GM23338 (cell line): ENCODE data around the gene DMRTB1. TPM values are rescaled to one million over a fixed set of nuclear protein-coding genes. Genes with fewer than 3 reads are reported as not detected.

Experiments used
- ATAC-seq: fragments of 200-7000 bp; cut with Tn5 transposase; 3 replicates; pipeline ENCODE4 v1.9.1; 2020
- DNase-seq: peaks from one replicate; pipeline ENCODE4 v3.0.0-alpha.2; 2015; ENCODE audit warnings: low spot score
- H2AFZ ChIP-seq: fragments of 200-600 bp; sonication (generic); 2 replicates; pipeline ENCODE4 v1.8.0; 2016; ENCODE audit warnings: antibody characterized with exemption, mild to moderate bottlenecking, moderate library complexity
- H3F3A ChIP-seq: fragments of 200-600 bp; sonication (generic); replicated peaks from 2 replicates; pipeline ENCODE4 v1.8.0; 2017; ENCODE audit warnings: antibody characterized with exemption, mixed run types, low read depth
- H3K27ac ChIP-seq: fragments of 200-600 bp; sonication (generic); 2 replicates; pipeline ENCODE4 v1.6.1; 2016; ENCODE audit warnings: low read depth
- H3K27me3 ChIP-seq: fragments of 200-600 bp; sonication (generic); 2 replicates; pipeline ENCODE4 v1.8.0; 2016; ENCODE audit warnings: mild to moderate bottlenecking, mixed run types, moderate library complexity; ENCODE audit not compliant: insufficient read depth
- H3K36me3 ChIP-seq: fragments of 200-600 bp; sonication (generic); 2 replicates; pipeline ENCODE4 v1.8.0; 2016; ENCODE audit warnings: mild to moderate bottlenecking; ENCODE audit not compliant: insufficient read depth
- H3K4me1 ChIP-seq: fragments of 200-600 bp; sonication (generic); 2 replicates; pipeline ENCODE4 v1.8.0; 2016; ENCODE audit warnings: mild to moderate bottlenecking, moderate library complexity; ENCODE audit not compliant: insufficient read depth
- H3K4me2 ChIP-seq: fragments of 200-600 bp; sonication (generic); 2 replicates; pipeline ENCODE4 v1.7.1; 2017; ENCODE audit warnings: mixed run types
- H3K4me3 ChIP-seq: fragments of 200-600 bp; sonication (generic); 2 replicates; pipeline ENCODE4 v1.6.1; 2016; ENCODE audit warnings: mixed run types
- H3K79me2 ChIP-seq: fragments of 200-600 bp; sonication (generic); replicated peaks from 2 replicates; pipeline ENCODE4 v1.8.0; 2017; ENCODE audit warnings: mild to moderate bottlenecking; ENCODE audit not compliant: insufficient read depth
- H3K9me2 ChIP-seq: fragments of 200-600 bp; sonication (generic); 2 replicates; pipeline ENCODE4 v1.8.0; 2017; ENCODE audit not compliant: insufficient read depth
- H4K20me1 ChIP-seq: fragments of 200-600 bp; sonication (generic); replicated peaks from 2 replicates; pipeline ENCODE4 v1.8.0; 2017; ENCODE audit warnings: mild to moderate bottlenecking; ENCODE audit not compliant: insufficient read depth
- H3K27ac Mint-ChIP-seq: 2 replicates; pipeline ENCODE4 v1.8.0; 2020; ENCODE audit warnings: inconsistent platforms, mild to moderate bottlenecking, moderate library complexity, mixed read lengths
- H3K27me3 Mint-ChIP-seq: 3 replicates; pipeline ENCODE4 v1.8.0; 2022; ENCODE audit warnings: low read depth, mild to moderate bottlenecking, moderate library complexity, mixed read lengths, inconsistent platforms; ENCODE audit not compliant: insufficient read depth, poor library complexity
- H3K36me3 Mint-ChIP-seq: 3 replicates; pipeline ENCODE4 v1.8.0; 2021; ENCODE audit warnings: low read depth, mild to moderate bottlenecking, inconsistent platforms, moderate library complexity, mixed read lengths
- H3K4me1 Mint-ChIP-seq: 3 replicates; pipeline ENCODE4 v1.8.0; 2020; ENCODE audit warnings: mild to moderate bottlenecking, inconsistent platforms, mixed read lengths
- H3K4me3 Mint-ChIP-seq: 3 replicates; pipeline ENCODE4 v1.8.0; 2021; ENCODE audit warnings: moderate library complexity, mild to moderate bottlenecking, inconsistent platforms, mixed read lengths
- H3K9me3 Mint-ChIP-seq: 3 replicates; pipeline ENCODE4 v1.8.0; 2020; ENCODE audit warnings: moderate library complexity, mild to moderate bottlenecking, inconsistent platforms, mixed read lengths
- CREB1 ChIP-seq: fragments of 250-450 bp; sonication (Bioruptor Pico); IDR thresholded peaks from 2 replicates; pipeline ENCODE4 v1.5.0; 2020; ENCODE audit warnings: low read depth, mild to moderate bottlenecking, moderate library complexity
- CTCF ChIP-seq, 2 experiments: fragments of 200-600 bp in 1 of 2; sonication (generic) in 1 of 2; conservative IDR thresholded peaks; 2 replicates each; pipeline versions ENCODE4 v1.5.1 to v1.6.1; 2016 to 2017; ENCODE audit warnings: antibody characterized with exemption in 2 of 2, low read depth in 2 of 2, mild to moderate bottlenecking in 2 of 2, moderate library complexity in 1 of 2
- EZH2 ChIP-seq: fragments of 200-600 bp; sonication (generic); IDR thresholded peaks from one replicate; pipeline ENCODE4 v1.8.0; 2017; ENCODE audit warnings: antibody characterized with exemption, mild to moderate bottlenecking, low read depth; ENCODE audit not compliant: unreplicated experiment
- EZH2phosphoT487 ChIP-seq: fragments of 200-600 bp; sonication (generic); IDR thresholded peaks from one replicate; pipeline ENCODE4 v1.8.1; 2018; ENCODE audit warnings: antibody characterized with exemption; ENCODE audit not compliant: unreplicated experiment
- JUNB ChIP-seq: IDR thresholded peaks from one replicate; pipeline ENCODE4 v1.6.1; 2016; ENCODE audit warnings: antibody characterized with exemption; ENCODE audit not compliant: unreplicated experiment
- NANOG ChIP-seq: IDR thresholded peaks from 2 replicates; pipeline ENCODE4 v1.6.1; 2016; ENCODE audit warnings: antibody characterized with exemption, borderline replicate concordance
- POLR2AphosphoS5 ChIP-seq: IDR thresholded peaks from 2 replicates; pipeline ENCODE4 v1.6.1; 2016; ENCODE audit warnings: antibody characterized with exemption, low read depth
- STAT1 ChIP-seq: IDR thresholded peaks from one replicate; pipeline ENCODE4 v1.6.1; 2016; ENCODE audit warnings: antibody characterized with exemption; ENCODE audit not compliant: unreplicated experiment
- ZNF114 ChIP-seq: fragments of 250-450 bp; sonication (Bioruptor Pico); IDR thresholded peaks from 2 replicates; pipeline ENCODE4 v1.5.0; 2020; ENCODE audit warnings: mild to moderate bottlenecking, moderate library complexity
- polyA plus RNA-seq: library from polyadenylated mRNA; unstranded; fragments of >200 nt; fragmentation: Nextera tagmentation; extraction: Ambion mirVana; gene quantifications from 2 replicates; pipeline ENCODE4 v1.2.1, GENCODE V29; 2016
- total RNA-seq: library from RNA; depleted of rRNA; stranded (reverse); fragments of >200 nt; shearing (Covaris generic); gene quantifications from 2 replicates; pipeline ENCODE4 v1.2.3, GENCODE V29; 2014
- TF ChIP-seq, protein P1 (sequence below): IDR thresholded peaks from one replicate; pipeline ENCODE4 v1.6.1; 2018; ENCODE audit warnings: antibody characterized with exemption; ENCODE audit not compliant: unreplicated experiment

Gene DMRTB1
- total and polyA plus RNA-seq, 2 experiments from 2014 or later: 0.27 to 1.2 TPM

DNA sequence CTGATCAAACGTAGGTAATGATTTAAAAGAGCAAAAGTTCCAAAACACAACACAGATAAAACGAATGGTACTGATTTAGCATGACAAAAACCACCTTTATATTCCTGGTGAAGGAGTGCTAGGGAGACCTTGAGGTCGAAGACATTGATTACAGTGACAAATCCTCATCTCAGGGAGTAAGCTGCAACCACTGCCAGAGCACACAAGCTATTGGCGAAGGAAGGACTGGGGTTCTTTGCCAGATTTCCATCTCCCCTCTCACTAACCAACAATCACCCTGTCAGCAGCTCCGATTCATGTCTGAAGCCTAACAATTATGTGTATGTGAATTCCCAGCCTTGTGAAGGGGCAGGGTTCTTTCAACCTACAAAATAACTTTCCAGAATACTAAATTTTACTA is 40.2 kb upstream of the DMRTB1 start (continued):
- no peak for TF ChIP-seq CTCF (conservative IDR thresholded peaks at IDR 0.05; ENCODE audit: low read depth in 2 of 2)
- TF ChIP-seq JUNB: no peak
- TF ChIP-seq STAT1: no peak
- no peak for TF ChIP-seq EZH2phosphoT487
- no peak for TF ChIP-seq ZNF114 (CRISPR knock-in tag)
- TF ChIP-seq NANOG: no peak
- TF ChIP-seq, protein P1, sequence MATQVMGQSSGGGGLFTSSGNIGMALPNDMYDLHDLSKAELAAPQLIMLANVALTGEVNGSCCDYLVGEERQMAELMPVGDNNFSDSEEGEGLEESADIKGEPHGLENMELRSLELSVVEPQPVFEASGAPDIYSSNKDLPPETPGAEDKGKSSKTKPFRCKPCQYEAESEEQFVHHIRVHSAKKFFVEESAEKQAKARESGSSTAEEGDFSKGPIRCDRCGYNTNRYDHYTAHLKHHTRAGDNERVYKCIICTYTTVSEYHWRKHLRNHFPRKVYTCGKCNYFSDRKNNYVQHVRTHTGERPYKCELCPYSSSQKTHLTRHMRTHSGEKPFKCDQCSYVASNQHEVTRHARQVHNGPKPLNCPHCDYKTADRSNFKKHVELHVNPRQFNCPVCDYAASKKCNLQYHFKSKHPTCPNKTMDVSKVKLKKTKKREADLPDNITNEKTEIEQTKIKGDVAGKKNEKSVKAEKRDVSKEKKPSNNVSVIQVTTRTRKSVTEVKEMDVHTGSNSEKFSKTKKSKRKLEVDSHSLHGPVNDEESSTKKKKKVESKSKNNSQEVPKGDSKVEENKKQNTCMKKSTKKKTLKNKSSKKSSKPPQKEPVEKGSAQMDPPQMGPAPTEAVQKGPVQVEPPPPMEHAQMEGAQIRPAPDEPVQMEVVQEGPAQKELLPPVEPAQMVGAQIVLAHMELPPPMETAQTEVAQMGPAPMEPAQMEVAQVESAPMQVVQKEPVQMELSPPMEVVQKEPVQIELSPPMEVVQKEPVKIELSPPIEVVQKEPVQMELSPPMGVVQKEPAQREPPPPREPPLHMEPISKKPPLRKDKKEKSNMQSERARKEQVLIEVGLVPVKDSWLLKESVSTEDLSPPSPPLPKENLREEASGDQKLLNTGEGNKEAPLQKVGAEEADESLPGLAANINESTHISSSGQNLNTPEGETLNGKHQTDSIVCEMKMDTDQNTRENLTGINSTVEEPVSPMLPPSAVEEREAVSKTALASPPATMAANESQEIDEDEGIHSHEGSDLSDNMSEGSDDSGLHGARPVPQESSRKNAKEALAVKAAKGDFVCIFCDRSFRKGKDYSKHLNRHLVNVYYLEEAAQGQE: no peak
- TF ChIP-seq EZH2: no peak
- TF ChIP-seq POLR2AphosphoS5: no peak

DNA sequence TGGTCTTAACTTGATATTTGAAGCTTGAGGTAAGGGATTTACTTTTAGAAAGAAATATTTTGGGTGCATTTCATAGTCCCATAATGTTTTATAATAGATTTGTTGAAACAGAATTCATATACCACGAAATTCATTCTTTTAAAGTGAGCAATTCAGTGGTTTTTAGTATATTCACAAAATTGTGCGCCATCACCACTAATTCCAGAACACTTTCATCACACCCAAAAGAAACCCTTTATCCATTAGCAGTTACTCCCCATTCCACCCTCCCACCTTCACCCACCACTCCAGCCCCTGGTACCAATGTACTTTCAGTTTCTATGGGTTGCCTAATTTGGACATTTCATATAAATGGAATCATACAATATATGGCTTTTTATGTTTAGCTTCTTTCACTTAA is 38.9 kb upstream of the DMRTB1 start:
- Mint-ChIP-seq H3K27me3 (peaks cover 18% of the 10 kb centered on the region), H3K4me3 (no peak overlapping the region), H3K4me1 (peaks cover 40% of the 10 kb centered on the region), H3K36me3 (peaks cover 52% of the 10 kb centered on the region), H3K9me3 (peaks cover 49% of the 10 kb centered on the region), H3K27ac (no peak overlapping the region)
- H3K79me2 ChIP-seq: no peaks in the 10 kb centered on the region
- no peak overlapping the region for H2AFZ ChIP-seq
- ATAC-seq (no peak), DNase-seq (no peak)
- H4K20me1 ChIP-seq: no peaks in the 10 kb centered on the region
- no peaks in the 10 kb centered on the region for H3K9me2 ChIP-seq
- H3K4me2 ChIP-seq: no peak overlapping the region
- peaks cover 32% of the 10 kb centered on the region for H3K4me1 ChIP-seq
- H3F3A ChIP-seq: 0 out of 2 replicates have a peak, but pooled peaks cover 3% of the 10 kb centered on the region
- H3K27ac ChIP-seq: no peak overlapping the region
- no peak for TF ChIP-seq EZH2phosphoT487
- TF ChIP-seq EZH2: no peak
- no peak for TF ChIP-seq CREB1
- no peak for TF ChIP-seq CTCF (conservative IDR thresholded peaks at IDR 0.05; ENCODE audit: low read depth in 2 of 2)
- no peak for TF ChIP-seq JUNB
- TF ChIP-seq ZNF114 (CRISPR knock-in tag): no peak
- TF ChIP-seq, protein P1: no peak
- no peak overlapping the region for H3K4me3 ChIP-seq
- no peaks in the 10 kb centered on the region for H3K27me3 ChIP-seq
- H3K36me3 ChIP-seq: no peaks in the 10 kb centered on the region
